BJ (cell line): ENCODE results near the gene EFNA4. TPM values are rescaled to one million over a fixed set of nuclear protein-coding genes. Genes with fewer than 3 reads are reported as not detected.

Source experiments
- CTCF ChIA-PET: fragments of 350-600 bp; formaldehyde crosslinking; extraction: SDS; loops from one replicate; lab custom pipeline; 2021; ENCODE audit warnings: antibody characterized with exemption, inconsistent platforms; lab: Yijun Ruan, JAX
- POLR2A ChIA-PET: fragments of 300-600 bp; sonication (Branson Sonifier 250); formaldehyde crosslinking; extraction: SDS; loops from one replicate; lab custom pipeline; 2021; ENCODE audit warnings: antibody characterized with exemption; lab: Charles Lee
- DNase-seq: peaks from one replicate; pipeline ENCODE4 v3.0.0-alpha.2; 2011; ENCODE audit warnings: low read depth
- H3K27me3 ChIP-seq: 2 replicates; pipeline ENCODE4 v1.6.0; 2011; ENCODE audit warnings: low read length; ENCODE audit not compliant: control insufficient read depth, insufficient read depth
- H3K36me3 ChIP-seq: 2 replicates; pipeline ENCODE4 v1.5.1; 2011; ENCODE audit warnings: low read length; ENCODE audit not compliant: control insufficient read depth, insufficient read depth
- H3K4me3 ChIP-seq: 2 replicates; pipeline ENCODE4 v1.5.1; 2011; ENCODE audit warnings: low read depth, mild to moderate bottlenecking, control low read depth, low read length
- CTCF ChIP-seq: IDR thresholded peaks from 2 replicates; pipeline ENCODE4 v1.5.1; 2011; ENCODE audit warnings: low read depth, mild to moderate bottlenecking, control low read depth, inconsistent platforms, low read length, moderate library complexity; ENCODE audit not compliant: insufficient read depth
- polyA plus RNA-seq: library from polyadenylated mRNA; depleted of rRNA; stranded (reverse); fragments of >200 nt; gene quantifications from 2 replicates; pipeline ENCODE4 v1.2.3, GENCODE V29; 2011

EFNA4 gene
- polyA plus RNA-seq, 1 experiment = 12.4 TPM

DNA sequence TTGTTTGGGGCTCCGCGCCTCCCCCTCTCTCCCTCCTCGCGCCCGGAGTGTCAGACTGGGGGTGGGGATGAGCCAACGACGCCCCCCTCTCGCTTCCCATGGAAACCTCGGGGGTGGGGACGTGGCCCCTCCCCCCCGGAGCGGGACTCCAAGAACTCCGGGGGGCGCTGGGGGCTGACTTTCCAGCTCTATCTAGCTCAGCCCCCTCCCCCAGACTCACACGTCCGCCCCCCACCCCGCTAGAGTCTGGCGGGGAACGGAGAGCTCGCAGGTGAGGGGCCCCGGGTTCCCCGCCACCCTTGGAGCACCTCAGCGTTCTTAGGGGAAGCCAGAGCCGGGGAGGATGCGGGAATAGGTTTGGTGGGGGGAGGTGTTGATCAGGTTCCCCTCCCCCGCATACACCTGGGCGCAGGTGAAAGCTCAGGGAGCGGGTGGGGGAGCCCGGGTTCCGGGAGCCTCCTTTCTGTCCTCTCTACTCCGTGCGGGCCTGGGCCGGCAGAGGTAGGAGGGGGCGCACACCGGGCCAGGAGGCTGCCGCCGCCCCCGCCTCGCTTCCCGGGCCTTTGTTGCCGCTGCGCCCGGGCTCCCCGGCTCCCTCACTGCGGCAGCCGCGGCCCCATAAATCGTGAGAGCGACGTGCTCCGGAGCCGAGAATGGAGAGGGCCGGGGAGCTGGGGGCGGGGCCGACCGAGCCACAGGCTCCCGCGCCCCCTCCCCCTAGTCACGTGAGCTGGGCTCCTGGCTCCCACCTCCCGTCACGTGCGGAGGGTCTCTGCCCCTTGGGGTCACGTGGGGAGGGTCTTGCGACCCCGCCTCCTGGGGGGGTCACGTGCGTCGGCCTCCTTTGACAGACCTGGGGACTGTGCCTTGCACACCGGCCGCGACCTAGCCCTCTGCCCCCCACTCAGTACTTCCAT is 17.0 kb downstream of the EFNA4 start:
- peaks cover 40% of the 10 kb centered on the region for H3K27me3 ChIP-seq
- CTCF ChIA-PET = interaction anchor here (1.0 to 1.6 kb wide), 8 partner anchors 11 to 92 kb away, joined by 3 to 8 read pairs (median 4); partner anchors contain the start of genes ADAM15, EFNA4 and KRTCAP2
- H3K36me3 ChIP-seq = no peaks in the 10 kb centered on the region
- POLR2A ChIA-PET = no interaction called here
- DNase-seq = no peak
- no peak overlapping the region for H3K4me3 ChIP-seq
- TF ChIP-seq CTCF = no peak

GRCh38 chr1:155081472-155082300 is 18.1 kb downstream of the EFNA4 start:
- ChIA-PET CTCF (interaction anchor here (1.1 to 4.7 kb wide), 7 partner anchors 10 to 91 kb away, joined by 3 to 147 read pairs (median 5); partner anchors contain the start of genes ADAM15, EFNA4 and KRTCAP2), POLR2A (interaction anchor here (0.6 kb wide), 1 partner anchor 600 kb away, joined by 14 read pairs; no protein-coding TSS in a partner anchor)
- DNase-seq = no peak
- TF ChIP-seq CTCF = no peak
- no peaks in the 10 kb centered on the region for H3K36me3 ChIP-seq
- no peak overlapping the region for H3K4me3 ChIP-seq
- peaks cover 38% of the 10 kb centered on the region for H3K27me3 ChIP-seq

DNA sequence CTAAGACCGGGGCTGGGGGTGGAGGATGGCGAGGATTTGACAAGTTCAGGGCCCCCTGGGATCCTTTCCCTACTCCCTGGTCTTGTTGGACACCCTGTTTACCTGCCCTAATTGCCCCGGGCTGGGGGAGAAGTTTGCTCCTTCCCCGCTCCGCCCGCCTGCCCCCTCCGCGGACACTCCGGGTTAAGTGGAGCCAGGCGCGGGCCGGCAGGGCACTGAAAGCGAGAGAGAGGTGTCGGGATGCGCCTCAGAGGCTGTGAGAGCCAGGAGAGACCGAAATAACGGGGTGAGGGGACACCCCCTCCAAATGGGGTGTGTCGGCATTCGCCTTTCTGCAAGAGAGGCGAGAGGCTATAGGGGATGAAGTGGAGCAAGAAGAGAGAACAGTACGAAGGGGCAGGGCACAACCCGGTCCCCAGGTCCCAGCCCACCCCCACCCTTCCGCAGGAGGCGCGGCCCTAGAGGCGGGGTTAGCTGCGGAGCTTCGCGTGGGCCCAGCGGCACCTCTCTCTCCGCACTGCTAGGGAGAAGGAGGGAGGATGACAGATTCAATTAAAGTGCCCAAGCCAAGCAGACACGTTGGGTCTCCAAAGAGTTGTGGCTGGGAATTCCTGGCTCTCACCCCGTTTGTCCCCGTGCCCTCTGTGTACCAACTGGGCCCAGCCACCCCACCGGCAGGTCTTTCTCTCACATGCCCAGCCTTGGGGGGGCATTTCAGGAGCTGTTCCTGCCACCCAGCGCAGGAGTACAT is 18.9 kb downstream of the EFNA4 start:
- ChIA-PET CTCF (interaction anchor here (1.3 to 4.7 kb wide), 3 partner anchors 18 to 38 kb away, joined by 4 to 147 read pairs (median 86); partner anchors contain the start of gene EFNA4), POLR2A (no interaction called here)
- Histone ChIP-seq H3K4me3 (no peak overlapping the region), H3K27me3 (peaks cover 38% of the 10 kb centered on the region), H3K36me3 (no peaks in the 10 kb centered on the region)
- TF ChIP-seq CTCF = no peak
- no peak for DNase-seq

- ChIA-PET POLR2A (no interaction called here), CTCF (interaction anchor here (0.7 to 4.7 kb wide), 6 partner anchors 8 to 272 kb away, joined by 3 to 147 read pairs (median 14); partner anchors contain the start of gene EFNA4)
- H3K27me3 ChIP-seq = peaks cover 38% of the 10 kb centered on the region
- H3K36me3 ChIP-seq = no peaks in the 10 kb centered on the region
- DNase-seq = no peak
- no peak for TF ChIP-seq CTCF
- H3K4me3 ChIP-seq = no peak overlapping the region
These were observed 19.6 kb downstream of the EFNA4 start for GRCh38 chr1:155083052-155083541.
